Subcutaneous abdominal adipose tissue (tissue), 5 donors: ENCODE results near the gene DNAJC9.

ENCODE experiments used
- H3K27ac ChIP-seq: one replicate; pipeline ENCODE4 v1.7.0; 2013; ENCODE audit warnings: low read depth, mild to moderate bottlenecking, inconsistent platforms, low read length, moderate library complexity
- H3K27me3 ChIP-seq, 5 donors: one replicate each; pipeline ENCODE4 v1.7.0; 2013; ENCODE audit warnings: low read length in 5 of 5, inconsistent platforms in 1 of 5; ENCODE audit not compliant: control insufficient read depth in 5 of 5, insufficient read depth in 4 of 5
- H3K36me3 ChIP-seq, 5 donors: one replicate each; pipeline ENCODE4 v1.7.0; 2013; ENCODE audit warnings: low read length in 5 of 5; ENCODE audit not compliant: control insufficient read depth in 5 of 5, insufficient read depth in 5 of 5
- H3K4me1 ChIP-seq, 5 donors: one replicate each; pipeline ENCODE4 v1.7.0; 2013; ENCODE audit warnings: low read length in 5 of 5, mild to moderate bottlenecking in 3 of 5, moderate library complexity in 1 of 5; ENCODE audit not compliant: control insufficient read depth in 5 of 5, insufficient read depth in 5 of 5
- H3K4me3 ChIP-seq, 5 donors: one replicate each; pipeline ENCODE4 v1.7.0; 2013; ENCODE audit warnings: low read length in 5 of 5, low read depth in 1 of 5
- H3K9ac ChIP-seq, 5 donors: one replicate each; pipeline ENCODE4 v1.7.0; 2013; ENCODE audit warnings: low read length in 5 of 5, mild to moderate bottlenecking in 4 of 5, moderate library complexity in 3 of 5
- H3K9me3 ChIP-seq, 5 donors: one replicate each; pipeline ENCODE4 v1.7.0; 2013; ENCODE audit warnings: low read length in 5 of 5; ENCODE audit not compliant: control insufficient read depth in 5 of 5
- donor health status: healthy.
- donor health status: healthy.
- donor health status: healthy.
- donor health status: healthy.
- donor health status: healthy.

Gene DNAJC9

GRCh38 chr10:73219384-73219783, 27.7 kb downstream of the DNAJC9 start:
- H3K9ac ChIP-seq: no peak overlapping the region
- no peaks in the 10 kb centered on the region for H3K9me3 ChIP-seq
- peaks cover 0 to 4% (median 0%) of the 10 kb centered on the region in 5 donors for H3K4me1 ChIP-seq
- no peak overlapping the region for H3K4me3 ChIP-seq
- no peaks in the 10 kb centered on the region for H3K27me3 ChIP-seq
- H3K27ac ChIP-seq: no peak overlapping the region
- peaks cover 12 to 20% (median 17%) of the 10 kb centered on the region in 5 donors for H3K36me3 ChIP-seq

GRCh38 chr10:73218431-73219191, 28.4 kb downstream of the DNAJC9 start:
- Histone ChIP-seq H3K4me1 (no peaks in the 10 kb centered on the region), H3K4me3 (no peak overlapping the region), H3K36me3 (peaks cover 12 to 20% (median 17%) of the 10 kb centered on the region in 5 donors), H3K9ac (no peak overlapping the region), H3K27me3 (no peaks in the 10 kb centered on the region), H3K27ac (no peak overlapping the region), H3K9me3 (no peaks in the 10 kb centered on the region)

- Histone ChIP-seq H3K9ac (no peak overlapping the region), H3K4me1 (no peaks in the 10 kb centered on the region), H3K4me3 (no peak overlapping the region), H3K27ac (no peak overlapping the region), H3K9me3 (no peaks in the 10 kb centered on the region), H3K36me3 (peaks cover 12 to 22% (median 17%) of the 10 kb centered on the region in 5 donors), H3K27me3 (no peaks in the 10 kb centered on the region)
Measured at GRCh38 chr10:73217628-73218027, 29.4 kb downstream of the DNAJC9 start.

DNA sequence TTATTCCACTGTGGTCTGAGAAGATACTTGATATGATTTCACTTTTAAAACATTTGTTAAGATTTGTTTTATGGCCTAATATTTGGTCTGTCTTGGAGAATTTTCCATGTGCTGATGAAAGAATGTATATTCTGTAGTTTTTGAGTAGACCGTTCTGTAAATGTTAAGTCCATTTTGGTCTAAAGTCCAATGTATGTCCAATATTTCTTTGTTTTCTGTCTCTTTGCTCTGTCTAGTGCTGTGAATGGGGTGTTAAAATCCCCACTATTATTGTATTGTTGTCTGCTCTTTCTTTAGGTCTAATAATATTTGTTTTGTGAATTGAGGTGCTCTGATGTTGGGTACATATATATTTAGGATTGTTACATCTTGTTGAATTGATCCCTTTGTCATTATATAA, 31.3 kb downstream of the DNAJC9 start:
- peaks cover 12 to 25% (median 22%) of the 10 kb centered on the region in 5 donors for H3K36me3 ChIP-seq

GRCh38 chr10:73211106-73211811, 35.8 kb downstream of the DNAJC9 start:
- Histone ChIP-seq H3K4me1 (peaks cover 2 to 17% (median 8%) of the 10 kb centered on the region in 5 donors), H3K27ac (no peak overlapping the region), H3K36me3 (peaks cover 3 to 15% (median 12%) of the 10 kb centered on the region in 5 donors), H3K4me3 (no peak overlapping the region), H3K27me3 (no peaks in the 10 kb centered on the region), H3K9me3 (no peaks in the 10 kb centered on the region), H3K9ac (no peak overlapping the region)

More for the DNA sequence above, 31.3 kb downstream of the DNAJC9 start:
- Histone ChIP-seq H3K27ac (no peak overlapping the region), H3K27me3 (no peaks in the 10 kb centered on the region), H3K4me1 (peaks cover 0 to 1% (median 0%) of the 10 kb centered on the region in 5 donors), H3K4me3 (no peak overlapping the region), H3K9me3 (no peaks in the 10 kb centered on the region), H3K9ac (no peak overlapping the region)

DNA sequence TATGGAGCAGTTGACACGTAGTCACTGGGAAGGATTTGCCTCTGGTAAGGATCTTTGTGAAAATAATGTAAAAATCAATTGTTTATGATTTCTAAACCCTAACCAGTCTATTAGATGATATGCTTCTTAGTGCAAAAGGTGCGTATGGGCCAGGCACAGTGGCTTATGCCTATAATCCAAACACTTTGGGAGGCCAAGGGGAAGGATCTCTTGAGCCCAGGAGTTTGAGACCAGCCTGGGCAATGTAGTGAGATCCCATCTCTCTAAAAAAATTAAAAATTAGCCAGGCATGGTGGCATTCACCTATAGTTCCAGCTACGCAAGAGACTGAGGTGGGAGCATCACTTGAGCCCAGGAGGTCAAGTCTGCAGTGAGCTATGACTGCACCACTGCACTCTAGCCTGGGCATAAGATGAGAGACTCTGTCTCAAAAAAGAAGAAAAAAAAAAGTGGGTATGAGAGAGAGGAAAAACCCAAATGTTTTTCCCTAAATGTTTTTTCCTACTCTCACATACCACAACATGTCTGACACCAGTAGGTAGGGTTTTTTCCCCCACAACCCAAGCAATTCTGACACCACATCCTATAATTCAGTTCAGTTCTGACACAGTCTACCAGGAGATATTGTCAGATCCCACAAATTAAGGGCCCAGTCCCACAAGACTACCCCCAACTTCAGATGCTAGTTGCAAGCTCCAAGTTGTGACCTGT, 36.5 kb downstream of the DNAJC9 start:
- H3K4me3 ChIP-seq: no peak overlapping the region
- H3K27me3 ChIP-seq: no peaks in the 10 kb centered on the region
- peaks cover 0 to 3% (median 0%) of the 10 kb centered on the region in 5 donors for H3K9me3 ChIP-seq
- peaks cover 0 to 15% (median 9%) of the 10 kb centered on the region in 5 donors for H3K36me3 ChIP-seq
- H3K27ac ChIP-seq: no peak overlapping the region
- H3K9ac ChIP-seq: no peak overlapping the region
- H3K4me1 ChIP-seq: peaks cover 2 to 23% (median 8%) of the 10 kb centered on the region in 5 donors

DNA sequence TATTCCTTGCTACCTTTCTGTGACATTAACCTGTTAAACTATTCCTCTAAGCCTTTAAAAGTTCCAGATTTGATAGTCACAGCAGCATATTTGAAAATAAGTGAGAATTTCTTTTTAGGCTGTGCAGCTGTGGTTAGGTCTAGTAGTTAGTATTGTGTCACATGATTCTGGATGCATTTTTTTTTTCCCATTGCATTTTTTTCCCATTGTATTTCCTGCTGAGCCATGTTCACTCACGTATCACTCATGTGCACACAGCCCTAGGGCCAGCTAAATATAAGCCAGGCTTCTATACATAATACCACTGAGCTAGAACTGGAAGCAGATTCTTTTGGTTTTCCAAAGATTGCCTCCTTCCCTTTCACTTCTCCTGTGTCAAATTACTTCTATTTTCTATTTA, 37.4 kb downstream of the DNAJC9 start:
- H3K9me3 ChIP-seq: peaks cover 0 to 3% (median 0%) of the 10 kb centered on the region in 5 donors
- H3K36me3 ChIP-seq: peaks cover 0 to 15% (median 9%) of the 10 kb centered on the region in 5 donors
- H3K27ac ChIP-seq: no peak overlapping the region
- H3K9ac ChIP-seq: no peak overlapping the region
- H3K4me1 ChIP-seq: peaks cover 2 to 23% (median 11%) of the 10 kb centered on the region in 5 donors
- no peaks in the 10 kb centered on the region for H3K27me3 ChIP-seq
- no peak overlapping the region for H3K4me3 ChIP-seq

DNA sequence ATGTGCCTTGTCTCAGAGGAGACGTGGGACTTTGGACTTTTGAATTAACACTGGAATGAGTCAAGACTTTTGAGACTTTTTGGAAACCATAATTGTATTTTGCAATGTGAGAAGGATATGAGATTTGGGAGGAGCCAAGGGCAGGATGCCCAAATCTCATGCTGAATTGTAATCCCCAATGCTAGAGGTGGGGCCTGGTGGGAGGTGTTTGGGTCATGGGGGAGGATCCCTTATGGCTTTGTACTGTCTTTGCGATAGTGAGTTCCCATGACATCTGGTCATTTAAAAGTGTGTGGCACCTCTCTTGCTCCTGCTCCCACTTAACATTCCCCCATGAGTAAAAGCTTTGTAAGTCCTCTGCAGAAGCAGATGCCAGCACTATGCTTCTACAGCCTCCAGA, 39.2 kb downstream of the DNAJC9 start:
- Histone ChIP-seq H3K9ac (no peak overlapping the region), H3K4me3 (no peak overlapping the region), H3K36me3 (peaks cover 0 to 15% (median 9%) of the 10 kb centered on the region in 5 donors), H3K27ac (no peak overlapping the region), H3K9me3 (peaks cover 0 to 3% (median 0%) of the 10 kb centered on the region in 5 donors), H3K27me3 (no peaks in the 10 kb centered on the region), H3K4me1 (peaks cover 2 to 23% (median 11%) of the 10 kb centered on the region in 5 donors)

DNA sequence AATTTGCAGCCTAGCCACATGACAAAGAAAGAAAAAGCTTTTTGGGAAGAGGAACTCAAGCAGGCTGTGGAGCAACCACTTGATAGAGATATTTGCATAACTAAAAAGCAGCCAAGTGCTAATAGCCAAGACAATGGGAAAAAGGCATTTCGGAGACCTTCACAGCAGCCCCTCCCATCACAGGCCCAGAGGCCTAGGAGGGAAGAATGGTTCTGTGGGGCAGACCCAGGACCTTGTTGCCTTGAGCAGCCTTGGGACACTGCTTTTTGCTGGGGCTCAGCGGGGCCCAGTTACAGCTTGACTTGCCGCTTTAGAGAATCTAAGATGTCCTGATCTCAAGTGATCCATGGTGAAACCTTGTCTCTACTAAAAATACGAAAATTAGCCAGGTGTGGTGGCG, 40.7 kb downstream of the DNAJC9 start:
- H3K9me3 ChIP-seq: peaks cover 0 to 3% (median 0%) of the 10 kb centered on the region in 5 donors
- H3K9ac ChIP-seq: no peak overlapping the region
- H3K27me3 ChIP-seq: no peaks in the 10 kb centered on the region
- H3K4me1 ChIP-seq: peaks cover 2 to 23% (median 11%) of the 10 kb centered on the region in 5 donors
- H3K36me3 ChIP-seq: peaks cover 0 to 15% (median 5%) of the 10 kb centered on the region in 5 donors
- no peak overlapping the region for H3K27ac ChIP-seq
- no peak overlapping the region for H3K4me3 ChIP-seq
